HG03139 (cell line): ENCODE results near the gene SERP2.

Experiments used
- ATAC-seq: cut with Tn5 transposase; IDR thresholded peaks from one replicate; pipeline ENCODE4 v1.9.1; 2021; ENCODE audit not compliant: unreplicated experiment

Gene SERP2

DNA sequence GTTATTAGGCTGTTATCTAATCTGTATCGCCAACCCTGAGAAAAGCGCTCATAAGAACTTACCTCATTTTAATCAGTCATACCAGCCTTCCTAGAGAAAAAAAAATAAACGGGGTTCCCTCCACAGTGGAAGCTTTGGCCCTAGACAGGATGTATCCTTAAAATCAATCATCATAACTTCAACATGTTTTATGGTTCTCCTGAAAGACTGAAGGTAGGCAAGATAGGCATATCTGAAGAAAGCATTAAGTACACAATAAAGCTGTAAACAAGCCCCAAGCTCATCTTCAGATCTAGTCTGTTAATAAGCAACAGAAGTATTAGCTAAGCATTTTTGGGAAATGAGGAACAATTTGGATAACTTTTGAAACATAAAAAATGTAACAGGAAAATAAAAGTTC, 18.7 kb upstream of the SERP2 start:
- ATAC-seq: no peak

GRCh38 chr13:44355621-44356020, 18.0 kb upstream of the SERP2 start:
- ATAC-seq: no peak

GRCh38 chr13:44359983-44360375, 13.6 kb upstream of the SERP2 start:
- no peak for ATAC-seq

DNA sequence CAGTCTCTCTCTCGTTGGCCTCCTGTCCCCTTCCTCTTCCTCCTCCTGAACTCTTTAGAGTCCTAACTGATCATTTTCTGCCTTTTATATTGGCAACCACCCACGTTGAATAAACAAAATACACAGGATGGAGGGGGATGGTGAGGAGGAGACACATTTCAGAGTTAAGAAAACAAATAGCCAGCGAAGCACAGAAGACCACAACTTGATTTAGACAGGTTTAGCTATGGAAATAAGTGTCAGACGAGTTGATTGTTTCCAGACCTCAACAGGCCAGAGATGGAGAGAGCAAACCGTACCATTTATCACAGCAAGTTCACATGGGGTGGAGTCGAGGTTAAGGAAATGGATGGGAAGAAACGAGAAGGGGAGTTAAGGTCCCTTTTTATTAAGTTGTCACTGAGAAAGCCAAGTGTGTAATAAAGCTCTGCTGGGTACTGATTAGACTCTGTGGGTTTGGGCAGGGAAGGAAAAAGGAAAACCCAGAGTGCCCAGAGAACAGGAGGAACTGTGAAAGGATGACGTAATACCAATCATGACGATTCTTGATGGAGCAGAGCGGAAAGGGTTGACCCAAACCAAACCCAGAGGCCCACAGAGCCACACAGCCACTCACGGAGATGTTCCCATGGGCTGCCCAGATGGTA, 11.1 kb upstream of the SERP2 start:
- no peak for ATAC-seq

GRCh38 chr13:44363631-44364344, 9.8 kb upstream of the SERP2 start:
- ATAC-seq: no peak

DNA sequence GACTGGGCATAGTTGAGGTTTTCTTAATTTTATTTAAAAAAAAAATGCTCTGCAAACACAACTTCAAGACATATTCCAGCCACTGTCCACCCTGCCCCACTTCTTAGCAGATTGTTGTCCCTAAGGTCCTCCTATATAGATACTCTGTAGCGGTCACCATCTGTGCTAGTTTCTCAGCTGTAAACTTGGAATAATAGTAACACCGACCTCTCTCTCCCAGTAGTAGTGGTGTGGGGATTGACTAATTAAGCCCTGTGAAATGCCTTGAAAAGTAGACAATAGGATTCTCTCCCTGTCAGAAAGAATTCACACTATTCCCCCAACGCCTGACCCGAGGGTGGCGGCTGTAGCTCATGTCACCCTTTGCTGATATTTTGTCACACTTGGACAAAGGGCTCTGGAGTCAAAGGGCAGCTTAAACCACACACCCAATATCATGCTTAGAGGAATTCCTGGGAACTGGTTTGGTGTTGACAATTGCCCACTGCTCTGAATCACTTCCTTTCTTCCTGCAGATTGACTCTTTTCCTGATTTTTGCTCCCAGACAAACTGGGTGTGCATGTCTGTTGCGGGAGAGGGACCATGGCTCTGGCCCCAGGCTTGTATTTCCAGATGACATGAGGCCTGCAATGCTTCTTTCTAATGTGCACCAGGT, 9.2 kb upstream of the SERP2 start:
- ATAC-seq: no peak

DNA sequence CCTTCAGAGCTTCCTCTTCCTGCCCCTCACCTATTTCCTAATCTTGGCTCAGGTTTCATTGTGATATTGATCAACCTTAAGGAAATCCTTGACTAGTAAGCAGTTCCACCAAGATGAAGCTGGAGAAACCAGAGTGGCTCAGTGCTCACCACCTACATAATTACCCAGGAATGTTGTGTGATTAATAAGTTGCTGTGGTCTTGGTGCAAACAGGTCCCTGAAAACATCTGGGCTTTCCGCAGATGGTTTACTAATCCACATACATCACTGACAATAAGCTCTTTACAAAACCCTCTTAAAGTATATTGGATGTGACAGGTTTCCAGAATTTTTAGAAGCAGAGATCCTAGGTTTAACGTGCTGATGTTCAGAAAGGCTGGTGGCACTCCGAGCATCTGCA, 8.6 kb upstream of the SERP2 start:
- ATAC-seq: no peak

- no peak for ATAC-seq
Observed at GRCh38 chr13:44365899-44366298, 7.7 kb upstream of the SERP2 start.

- no peak for ATAC-seq
Observed at GRCh38 chr13:44368062-44368591, 5.5 kb upstream of the SERP2 start.

DNA sequence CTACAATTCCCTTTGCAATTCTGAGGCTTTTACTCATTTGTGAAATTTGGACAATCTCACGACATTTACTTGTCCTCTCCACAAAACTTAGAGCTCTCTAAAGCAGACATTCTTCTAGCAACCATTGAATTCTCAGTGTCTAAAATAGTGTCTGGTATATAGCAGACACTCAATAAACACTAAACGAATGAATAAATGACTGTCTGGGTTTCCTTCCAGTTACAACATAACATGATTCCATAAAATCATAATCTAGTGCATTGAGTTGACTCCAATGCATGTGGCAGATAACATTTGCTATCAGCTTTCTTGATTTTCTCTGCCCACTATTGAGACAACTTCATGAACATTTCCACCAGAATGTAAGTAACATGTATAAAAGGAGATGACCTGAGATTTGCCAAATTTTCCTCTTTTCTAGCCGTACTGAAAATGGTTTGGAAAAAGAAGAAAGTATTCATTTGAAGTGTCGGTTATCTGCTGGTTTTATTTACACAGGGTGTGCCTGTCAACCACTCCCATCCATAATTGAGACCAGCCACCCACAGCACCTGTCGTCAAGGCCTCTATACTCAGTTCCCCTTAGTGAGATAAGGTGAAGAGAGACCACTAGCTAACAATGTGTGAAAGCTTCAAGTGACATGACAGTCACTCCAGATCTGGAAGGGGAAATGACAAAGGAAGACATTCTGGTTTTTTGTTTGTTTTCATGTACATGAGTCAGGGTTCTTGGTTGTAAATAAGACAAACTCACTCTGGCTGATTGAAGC, 4.8 kb upstream of the SERP2 start:
- no peak for ATAC-seq

DNA sequence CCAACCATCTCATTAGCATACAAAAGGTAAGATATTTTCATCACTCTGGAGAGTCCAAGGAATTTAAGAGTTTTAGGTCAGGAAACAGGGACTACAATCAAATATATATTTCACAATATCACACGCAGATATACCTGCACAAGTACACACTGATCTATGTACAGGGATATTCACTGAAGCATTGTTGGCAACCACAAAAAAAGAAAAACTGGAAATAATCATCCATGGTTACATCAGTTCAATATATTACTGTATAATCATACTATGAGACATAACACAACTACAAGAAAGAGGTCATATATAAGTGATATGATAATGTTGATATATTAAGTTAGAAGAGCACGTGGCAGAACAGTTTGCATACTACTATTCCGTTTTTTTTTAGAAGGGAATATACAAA, 2.2 kb upstream of the SERP2 start:
- no peak for ATAC-seq

- no peak for ATAC-seq
Observed at GRCh38 chr13:44373247-44373600, 400 bp upstream of the SERP2 start.

DNA sequence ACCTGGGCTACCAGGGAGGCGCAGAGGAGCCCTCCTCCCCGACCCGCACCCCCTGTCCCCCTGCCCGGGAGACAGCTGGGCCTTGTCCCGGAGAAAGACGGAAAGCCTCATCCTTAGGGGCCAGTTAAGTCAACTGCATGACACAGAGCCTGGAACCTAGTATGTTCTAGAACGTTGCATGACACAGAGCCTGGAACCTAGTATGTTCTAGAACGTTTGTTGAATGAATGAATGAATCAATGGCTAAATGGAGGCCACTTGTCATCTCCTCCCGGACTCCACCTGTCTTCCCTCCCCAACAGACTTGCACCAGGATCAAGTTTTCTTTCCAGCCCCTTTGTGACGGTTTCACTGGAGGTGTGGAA, 706 bp downstream of the SERP2 start:
- no peak for ATAC-seq

DNA sequence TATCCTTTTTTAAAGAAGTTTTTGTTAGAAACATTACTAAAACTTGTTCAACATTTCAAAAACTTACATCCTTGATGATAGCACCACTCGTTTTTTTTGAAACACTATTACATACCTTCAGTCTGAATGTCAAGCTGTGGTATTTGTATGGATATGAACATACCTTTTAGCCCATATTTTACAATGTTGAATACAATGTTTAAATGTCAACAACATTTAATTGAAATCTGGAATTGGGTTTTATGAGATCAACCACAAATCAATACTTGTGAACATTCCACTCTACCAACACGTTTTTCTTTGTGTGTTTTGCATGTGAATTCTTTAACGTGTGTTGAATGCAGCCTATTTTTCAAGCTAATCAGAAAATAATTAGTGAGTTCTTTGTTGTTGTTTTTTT, 4.7 kb downstream of the SERP2 start:
- ATAC-seq: no peak

DNA sequence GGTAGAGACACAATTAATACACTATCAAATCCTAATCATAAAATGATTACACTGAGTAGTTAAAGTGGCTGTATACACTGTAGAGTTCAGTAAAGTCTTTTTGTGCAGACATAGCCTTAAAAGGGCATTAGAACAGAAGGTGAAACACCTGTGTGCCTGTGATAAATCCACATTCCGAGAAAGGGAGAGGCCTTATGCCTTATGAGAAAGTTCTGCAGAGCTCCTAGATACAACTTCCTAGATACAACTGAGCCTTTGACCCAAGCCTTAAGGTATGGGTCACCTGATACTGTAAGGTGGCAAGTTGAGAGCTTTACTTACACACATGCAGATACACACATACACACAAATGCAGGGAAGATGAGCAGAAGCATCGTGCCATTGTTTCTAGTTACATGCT, 6.3 kb downstream of the SERP2 start:
- ATAC-seq: no peak

DNA sequence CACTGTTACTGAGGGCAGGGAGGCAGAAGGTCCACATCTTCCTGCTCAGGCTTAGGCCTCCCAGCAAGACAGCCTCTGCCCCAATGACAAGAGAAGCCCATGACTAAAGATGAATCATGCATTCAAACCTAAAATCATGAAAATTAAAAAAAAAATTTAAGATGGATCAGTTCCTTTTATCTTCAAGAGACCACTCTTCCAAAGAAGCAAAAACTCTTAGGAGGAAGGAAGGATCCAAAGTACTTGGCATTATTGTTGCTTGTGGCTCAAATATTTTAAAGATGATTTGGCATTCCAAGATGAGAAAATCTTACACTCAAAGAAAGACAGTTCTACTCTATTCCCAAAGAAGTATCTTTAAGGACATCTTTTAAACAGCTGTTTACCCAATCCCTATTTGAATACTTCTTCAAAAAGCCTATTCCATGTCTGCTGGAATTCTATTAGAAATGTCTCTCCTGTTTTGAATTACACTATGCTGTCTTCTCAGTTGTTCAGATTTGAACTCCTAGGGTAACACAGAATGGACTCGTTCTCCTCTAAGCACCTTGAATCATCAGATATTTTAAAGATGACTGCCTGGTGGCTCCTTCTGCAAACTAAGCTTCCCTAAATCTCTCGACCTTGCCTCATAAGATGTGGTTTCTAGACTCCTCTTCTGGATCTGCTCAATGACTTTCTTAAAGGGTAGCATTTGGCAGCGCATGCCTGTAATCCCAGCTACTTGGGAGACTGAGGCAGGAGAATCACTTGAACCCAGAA, 7.0 kb downstream of the SERP2 start:
- ATAC-seq: no peak

GRCh38 chr13:44382635-44383145, 9.1 kb downstream of the SERP2 start:
- ATAC-seq: no peak

GRCh38 chr13:44383945-44384344, 10.3 kb downstream of the SERP2 start:
- no peak for ATAC-seq

DNA sequence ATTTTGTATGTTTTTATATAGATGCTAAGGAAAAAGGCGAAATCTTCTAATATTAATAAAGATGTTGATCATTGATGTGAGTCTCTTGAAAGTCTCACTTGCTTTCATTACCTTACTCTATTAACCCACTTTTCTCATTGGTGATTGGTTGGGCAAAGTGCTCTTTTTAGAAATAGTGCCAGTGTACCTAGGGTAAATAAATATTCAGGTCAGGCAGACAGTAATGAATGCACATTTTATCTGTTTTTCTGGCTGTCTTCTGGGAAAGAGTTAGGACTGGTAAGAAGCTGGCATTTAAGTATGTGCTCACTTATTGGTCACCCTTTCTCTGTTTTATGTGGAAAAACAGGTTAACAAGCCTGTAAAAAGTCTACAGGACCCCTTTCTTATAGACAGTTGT, 11.2 kb downstream of the SERP2 start:
- ATAC-seq: no peak

DNA sequence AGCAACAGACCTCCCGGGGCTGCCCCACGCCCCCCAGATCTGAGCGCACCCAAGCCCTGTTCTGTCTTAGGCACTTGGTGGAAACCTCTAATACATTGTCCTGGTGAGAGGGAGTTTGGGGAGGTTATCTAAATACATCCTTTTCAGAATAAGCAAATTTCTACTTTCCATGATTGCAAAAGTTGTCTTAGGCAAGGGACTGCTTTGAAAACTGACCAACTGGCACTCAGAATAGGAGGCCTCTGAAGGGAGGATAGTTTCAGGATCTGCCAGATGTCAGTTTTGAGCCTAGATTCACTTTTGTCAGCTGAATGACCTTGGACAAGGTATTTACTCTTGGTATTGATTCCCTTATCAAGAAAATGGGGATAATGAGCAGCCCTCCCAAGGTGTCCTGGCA, 11.8 kb downstream of the SERP2 start:
- no peak for ATAC-seq

- ATAC-seq: no peak
Observed at GRCh38 chr13:44385847-44386246, 12.2 kb downstream of the SERP2 start.
